Activated T-helper 1 cell treated with anti-CD3 and anti-CD28 coated beads, Interleukin-12 subunit alpha, Interleukin-12 subunit beta, Interleukin-2, Interleukin-4 antibody, amounts not matched to agents 30 ng/mL and 10 ng/mL and 1 ng/mL, durations not matched to agents 14 hours and 24 hours and 36 hours (primary cell): ENCODE data around the gene NPTXR. TPM values are rescaled to one million over a fixed set of nuclear protein-coding genes. Genes with fewer than 3 reads are reported as not detected.
A peak's percentile ranks its signal among the peaks of the same experiment; 100 is the strongest.
"Not testable (repeated sequence)": the region's sequence is repeated elsewhere in the genome, so short reads cannot be mapped to it uniquely, and the experiment has no call there.

Experiments used
- DNase-seq: peaks from one replicate; pipeline ENCODE4 v3.0.0; 2021; ENCODE audit warnings: low spot score
- H3K27ac Mint-ChIP-seq: one replicate; pipeline ENCODE4 v1.8.0; 2021; ENCODE audit warnings: mild to moderate bottlenecking, mixed read lengths
- H3K27me3 Mint-ChIP-seq: one replicate; pipeline ENCODE4 v1.8.0; 2022; ENCODE audit warnings: mild to moderate bottlenecking, moderate library complexity, mixed read lengths; ENCODE audit not compliant: insufficient read depth
- H3K36me3 Mint-ChIP-seq: one replicate; pipeline ENCODE4 v1.8.0; 2021; ENCODE audit warnings: low read depth, mixed read lengths
- H3K4me1 Mint-ChIP-seq: one replicate; pipeline ENCODE4 v1.8.0; 2021; ENCODE audit warnings: low read depth, mixed read lengths
- H3K4me3 Mint-ChIP-seq: one replicate; pipeline ENCODE4 v1.8.0; 2021; ENCODE audit warnings: mild to moderate bottlenecking, moderate library complexity, mixed read lengths
- H3K9me3 Mint-ChIP-seq: one replicate; pipeline ENCODE4 v1.8.0; 2021; ENCODE audit warnings: mixed read lengths
- intact Hi-C: fragments of 100-400 bp; cut with micrococcal nuclease; formaldehyde crosslinking; loops from one replicate; pipeline ENCODE4 v1.15.1; 2024
- total RNA-seq: library from RNA; stranded (reverse); gene quantifications from 2 replicates; pipeline ENCODE4 v1.2.3, GENCODE V29; 2022

Gene NPTXR
- total RNA-seq, 1 donor from 2014 or later: 1.2 TPM

DNA sequence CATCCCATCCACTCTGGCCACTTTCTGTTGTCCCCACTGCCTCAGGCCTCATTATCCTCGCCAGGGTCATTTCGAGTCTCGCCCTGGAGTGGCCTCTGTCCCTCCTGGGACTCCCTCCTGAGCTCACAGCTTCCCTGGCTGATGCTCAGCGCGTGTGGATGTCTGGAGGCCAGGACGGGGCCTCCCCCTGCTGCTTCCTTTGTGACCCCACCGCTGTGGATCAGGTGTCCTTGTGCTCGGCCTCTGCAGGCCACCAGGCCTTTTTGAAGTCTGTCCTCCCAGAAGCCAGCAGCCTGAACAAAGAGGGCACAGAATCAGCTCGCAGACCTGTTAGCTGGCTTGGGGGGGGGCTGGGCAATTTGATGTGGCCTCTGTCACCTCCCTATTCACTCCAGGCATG lies 14.7 kb upstream of the NPTXR start:
- H3K4me3 Mint-ChIP-seq: no peak overlapping the region
- peaks cover 2% of the 10 kb centered on the region for H3K36me3 Mint-ChIP-seq
- no peak for DNase-seq
- H3K9me3 Mint-ChIP-seq: no peaks in the 10 kb centered on the region
- intact Hi-C loops: no loop called here
- no peak overlapping the region for H3K27ac Mint-ChIP-seq
- H3K27me3 Mint-ChIP-seq: peaks cover 15% of the 10 kb centered on the region
- H3K4me1 Mint-ChIP-seq: no peaks in the 10 kb centered on the region

DNA sequence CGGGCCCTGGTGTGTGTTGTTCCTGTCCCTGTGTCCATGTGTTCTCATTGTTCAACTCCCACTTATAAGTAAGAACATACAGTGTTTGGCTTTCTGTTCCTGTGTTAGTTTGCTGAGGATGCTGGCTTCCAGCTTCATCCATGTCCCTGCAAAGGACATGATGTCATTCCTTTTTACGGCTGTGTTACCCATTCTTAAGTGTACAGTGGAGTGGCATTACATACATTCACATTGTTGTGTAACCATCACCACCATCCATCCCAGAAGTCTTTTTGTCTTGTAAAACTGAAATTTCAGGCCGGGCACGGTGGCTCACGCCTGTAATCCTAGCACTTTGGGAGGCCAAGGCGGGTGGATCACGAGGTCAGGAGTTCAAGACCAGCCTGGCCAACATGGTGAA lies 10.6 kb upstream of the NPTXR start:
- H3K4me3 Mint-ChIP-seq, intact Hi-C loops, H3K9me3 Mint-ChIP-seq, H3K4me1 Mint-ChIP-seq, H3K36me3 Mint-ChIP-seq, DNase-seq, H3K27ac Mint-ChIP-seq: not testable (repeated sequence)
- peaks cover 16% of the 10 kb centered on the region for H3K27me3 Mint-ChIP-seq

DNA sequence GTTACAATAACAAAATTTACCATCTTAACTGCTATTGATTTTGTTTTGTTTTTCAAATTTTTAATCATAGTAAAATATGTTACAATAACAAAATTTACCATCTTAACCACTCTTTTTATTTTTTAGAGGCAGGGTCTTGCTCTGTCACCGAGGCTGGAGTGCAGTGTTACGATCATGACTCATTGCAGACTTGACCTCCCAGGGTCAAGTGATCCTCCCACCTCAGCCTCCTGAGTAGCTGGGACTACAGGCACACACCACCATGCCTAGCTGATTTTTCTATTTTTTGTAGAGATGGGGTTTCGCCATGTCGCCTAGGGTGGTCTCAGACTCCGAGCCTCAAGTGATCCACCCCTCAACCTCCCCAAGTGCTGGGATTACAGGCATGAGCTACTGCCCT lies 10.1 kb upstream of the NPTXR start:
- H3K4me1 Mint-ChIP-seq, H3K27ac Mint-ChIP-seq, H3K4me3 Mint-ChIP-seq, DNase-seq, H3K36me3 Mint-ChIP-seq, intact Hi-C loops, H3K9me3 Mint-ChIP-seq: not testable (repeated sequence)
- peaks cover 20% of the 10 kb centered on the region for H3K27me3 Mint-ChIP-seq

DNA sequence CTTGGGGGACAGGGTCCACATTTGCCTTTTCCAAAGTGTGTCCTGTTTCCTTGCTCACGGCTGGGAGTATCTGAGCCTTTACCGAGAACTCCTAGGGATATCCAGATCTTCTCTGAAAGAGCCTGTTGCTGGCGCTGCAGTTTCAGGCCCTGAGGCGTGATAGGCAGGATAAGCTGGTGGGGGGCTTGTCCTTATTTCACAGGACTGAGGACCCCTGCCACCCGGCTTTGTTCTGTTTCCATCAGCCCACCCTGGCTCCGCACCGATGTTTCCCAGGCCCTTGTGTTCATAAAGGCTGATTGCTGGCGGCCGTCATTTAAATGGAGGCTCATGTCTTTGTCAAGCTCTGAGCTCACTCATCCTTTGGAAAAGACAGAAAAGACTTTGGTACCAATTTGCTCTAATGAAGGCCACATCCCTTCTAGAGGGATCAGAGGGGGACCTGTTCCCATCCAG lies 9.4 kb upstream of the NPTXR start:
- DNase-seq: no peak
- Mint-ChIP-seq H3K27ac (no peak overlapping the region), H3K4me1 (no peaks in the 10 kb centered on the region), H3K36me3 (no peaks in the 10 kb centered on the region), H3K4me3 (no peak overlapping the region), H3K27me3 (peaks cover 19% of the 10 kb centered on the region), H3K9me3 (no peaks in the 10 kb centered on the region)
- intact Hi-C loops: no loop called here

DNA sequence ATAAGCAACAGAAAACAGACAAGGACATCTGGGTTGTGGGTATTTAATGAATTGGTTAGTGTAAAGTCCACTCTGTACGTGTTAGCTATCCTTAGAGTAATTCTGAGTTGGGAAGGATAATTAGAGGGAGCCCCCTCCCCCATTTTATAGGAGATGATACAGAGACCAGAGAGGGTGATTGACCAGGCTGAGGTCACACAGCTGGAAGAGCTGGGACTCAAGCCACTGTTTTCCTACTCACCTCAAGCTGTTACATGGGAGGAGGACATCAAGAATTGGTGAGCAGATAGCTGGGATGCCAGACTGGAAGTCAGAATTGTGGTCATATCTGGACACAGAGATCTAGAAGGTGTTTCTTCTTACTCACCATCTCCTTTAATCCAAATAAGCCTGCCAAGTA lies 8.7 kb upstream of the NPTXR start:
- intact Hi-C loops: no loop called here
- H3K9me3 Mint-ChIP-seq: no peaks in the 10 kb centered on the region
- DNase-seq: no peak
- H3K4me3 Mint-ChIP-seq: no peak overlapping the region
- H3K27ac Mint-ChIP-seq: no peak overlapping the region
- H3K27me3 Mint-ChIP-seq: peaks cover 21% of the 10 kb centered on the region
- H3K36me3 Mint-ChIP-seq: no peaks in the 10 kb centered on the region
- H3K4me1 Mint-ChIP-seq: no peaks in the 10 kb centered on the region

DNA sequence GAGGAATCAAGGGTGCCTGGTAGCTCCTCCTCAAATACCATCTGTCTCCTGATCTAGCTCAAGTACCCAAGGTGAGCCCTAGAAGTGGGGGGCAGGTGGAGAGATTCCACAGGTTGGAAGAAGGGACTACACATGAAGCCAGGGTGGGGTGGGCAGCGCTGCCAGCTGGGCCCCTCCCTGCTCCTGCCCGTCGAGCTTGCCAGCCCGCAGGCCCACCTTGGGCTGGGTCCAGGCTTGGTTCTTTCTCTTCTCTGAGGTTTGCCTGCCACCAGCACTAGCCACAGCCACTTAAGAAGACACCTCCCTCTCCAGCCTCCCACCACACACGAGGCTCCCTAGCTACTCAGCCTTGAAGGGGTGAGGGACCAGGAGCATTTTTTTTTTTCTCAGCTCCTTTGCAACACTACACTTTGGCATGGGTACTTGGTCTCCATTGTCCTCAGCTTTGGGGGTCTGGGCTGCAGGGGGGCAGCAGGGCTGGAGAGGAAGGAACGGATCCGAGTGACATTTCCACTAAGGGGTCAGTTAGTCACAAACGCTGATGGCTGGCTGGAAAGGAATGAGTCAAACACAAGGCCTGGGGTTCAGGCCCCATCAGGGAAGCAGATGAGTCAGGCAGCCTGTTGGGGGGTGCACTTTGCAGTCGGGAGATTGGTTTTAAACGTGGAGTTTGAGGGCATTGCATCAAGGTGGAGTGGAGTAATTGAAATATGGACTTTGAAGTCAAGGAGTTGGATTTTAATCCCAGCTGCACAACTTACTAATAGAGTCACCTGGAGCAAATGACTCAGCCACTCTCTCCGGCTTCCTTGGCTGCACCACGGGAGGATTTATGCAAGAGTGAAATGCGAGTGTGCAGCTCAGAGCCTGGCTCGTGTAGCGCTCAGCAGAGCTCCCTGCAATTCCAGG lies 7.4 kb upstream of the NPTXR start:
- DNase-seq: no peak
- no peaks in the 10 kb centered on the region for H3K4me1 Mint-ChIP-seq
- H3K4me3 Mint-ChIP-seq: no peak overlapping the region
- H3K27ac Mint-ChIP-seq: no peak overlapping the region
- no peaks in the 10 kb centered on the region for H3K9me3 Mint-ChIP-seq
- no peaks in the 10 kb centered on the region for H3K36me3 Mint-ChIP-seq
- intact Hi-C loops: no loop called here
- peaks cover 31% of the 10 kb centered on the region for H3K27me3 Mint-ChIP-seq

DNA sequence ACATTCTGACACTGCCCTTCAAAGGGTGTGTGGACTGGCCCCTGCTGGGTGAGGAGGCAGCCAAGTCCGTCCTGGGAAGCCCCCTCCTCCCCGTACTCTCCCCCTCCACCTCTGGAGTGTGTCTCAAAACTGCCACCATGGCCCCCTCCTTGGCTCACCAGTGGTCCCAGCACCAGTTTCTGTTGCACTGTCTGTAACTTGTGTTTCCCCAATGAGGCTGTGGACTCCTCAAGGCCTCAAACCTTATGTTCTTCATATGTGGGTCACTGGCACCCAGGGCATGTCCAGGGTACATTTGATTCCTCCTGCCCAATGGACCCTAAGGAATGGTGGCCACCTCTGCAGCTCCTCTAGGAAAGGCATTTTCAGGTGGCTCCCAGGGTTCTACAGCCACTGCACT lies 6.6 kb upstream of the NPTXR start:
- Mint-ChIP-seq H3K9me3 (no peaks in the 10 kb centered on the region), H3K4me3 (no peak overlapping the region), H3K27me3 (peaks cover 36% of the 10 kb centered on the region), H3K36me3 (no peaks in the 10 kb centered on the region), H3K4me1 (no peaks in the 10 kb centered on the region), H3K27ac (no peak overlapping the region)
- intact Hi-C loops: no loop called here
- no peak for DNase-seq

DNA sequence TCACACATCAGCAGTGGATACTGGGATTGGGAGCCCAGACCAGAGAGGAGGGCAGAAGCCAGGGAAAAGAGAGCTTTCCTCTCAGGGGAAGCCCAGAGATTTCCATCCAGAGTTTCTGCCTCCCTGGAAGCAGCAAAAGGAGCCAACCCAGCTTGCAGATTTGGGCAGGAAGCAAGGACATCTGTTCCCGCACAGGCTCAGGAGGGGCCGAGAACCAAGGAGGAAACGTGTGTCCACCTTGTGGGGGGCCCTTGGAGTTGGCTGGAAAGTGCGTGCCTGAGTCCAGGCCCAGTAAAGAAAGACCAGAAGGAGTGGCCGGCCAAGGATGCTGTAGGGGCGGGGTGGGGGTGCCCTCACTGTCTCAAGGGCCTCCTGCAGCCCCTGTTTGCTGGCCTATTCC lies 6.0 kb upstream of the NPTXR start:
- no peak for DNase-seq
- H3K9me3 Mint-ChIP-seq: no peaks in the 10 kb centered on the region
- no peaks in the 10 kb centered on the region for H3K4me1 Mint-ChIP-seq
- intact Hi-C loops: no loop called here
- peaks cover 40% of the 10 kb centered on the region for H3K27me3 Mint-ChIP-seq
- H3K4me3 Mint-ChIP-seq: no peak overlapping the region
- no peaks in the 10 kb centered on the region for H3K36me3 Mint-ChIP-seq
- H3K27ac Mint-ChIP-seq: no peak overlapping the region

DNA sequence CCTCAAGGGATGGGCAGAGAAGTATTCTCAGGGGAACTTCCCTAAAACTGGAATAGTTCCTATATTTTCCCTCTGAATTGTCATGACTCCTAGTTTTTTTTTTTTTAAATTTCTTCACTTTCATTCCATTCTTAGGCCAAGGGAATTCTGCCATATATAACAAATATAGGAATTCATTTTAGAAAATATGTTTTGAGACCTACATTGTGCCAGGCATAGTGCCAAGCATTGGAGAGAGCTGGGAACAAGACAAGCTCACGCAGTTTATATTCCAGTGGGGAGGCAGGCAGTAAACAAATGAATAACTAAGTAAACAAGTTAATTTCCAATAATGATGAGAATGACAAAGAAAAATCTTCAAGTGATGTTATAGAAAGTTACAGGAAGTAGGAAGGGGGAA lies 2.6 kb upstream of the NPTXR start:
- no peak for DNase-seq
- H3K27me3 Mint-ChIP-seq: peaks cover 49% of the 10 kb centered on the region
- intact Hi-C loops: no loop called here
- H3K9me3 Mint-ChIP-seq: no peaks in the 10 kb centered on the region
- peaks cover 6% of the 10 kb centered on the region for H3K4me1 Mint-ChIP-seq
- no peak overlapping the region for H3K4me3 Mint-ChIP-seq
- H3K27ac Mint-ChIP-seq: no peak overlapping the region
- no peaks in the 10 kb centered on the region for H3K36me3 Mint-ChIP-seq

DNA sequence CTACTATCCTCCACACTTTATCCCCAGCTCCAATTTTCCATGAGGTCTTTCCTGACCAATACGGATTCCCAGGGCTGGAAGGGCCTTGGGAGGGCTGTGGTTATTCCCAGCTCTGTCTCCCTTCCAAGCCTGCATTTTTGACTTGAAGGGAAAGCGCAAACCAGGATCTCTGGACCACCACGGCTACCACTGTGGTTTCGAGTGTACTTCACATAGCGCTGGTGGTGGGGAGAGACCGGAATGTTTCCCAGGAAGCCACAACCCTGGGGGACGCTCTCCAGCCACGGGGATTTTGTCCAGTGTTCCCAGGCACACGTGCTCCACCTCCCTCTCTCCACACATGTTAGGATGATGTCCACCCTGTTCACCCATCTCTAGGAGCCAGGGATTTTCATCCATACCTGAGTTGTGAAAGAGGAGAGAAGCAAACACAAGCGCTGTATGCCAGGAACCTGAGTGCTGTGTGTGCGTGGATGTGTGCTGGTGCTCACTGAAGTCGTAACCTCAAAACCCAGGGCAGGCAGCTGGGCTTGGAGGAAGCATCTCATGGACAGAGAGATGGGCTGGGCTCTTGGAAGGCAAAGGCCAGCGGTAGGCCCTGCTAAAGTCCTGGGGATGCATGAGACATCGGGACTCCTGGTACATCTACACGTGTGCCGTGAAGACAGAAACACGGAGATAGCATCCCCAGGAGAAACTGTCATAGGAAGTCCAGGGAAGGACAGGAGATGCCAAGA lies 1.3 kb upstream of the NPTXR start:
- intact Hi-C loops: no loop called here
- Mint-ChIP-seq H3K9me3 (no peaks in the 10 kb centered on the region), H3K27ac (no peak overlapping the region), H3K36me3 (no peaks in the 10 kb centered on the region), H3K4me3 (no peak overlapping the region), H3K27me3 (peaks cover 55% of the 10 kb centered on the region), H3K4me1 (peaks cover 6% of the 10 kb centered on the region)
- no peak for DNase-seq

DNA sequence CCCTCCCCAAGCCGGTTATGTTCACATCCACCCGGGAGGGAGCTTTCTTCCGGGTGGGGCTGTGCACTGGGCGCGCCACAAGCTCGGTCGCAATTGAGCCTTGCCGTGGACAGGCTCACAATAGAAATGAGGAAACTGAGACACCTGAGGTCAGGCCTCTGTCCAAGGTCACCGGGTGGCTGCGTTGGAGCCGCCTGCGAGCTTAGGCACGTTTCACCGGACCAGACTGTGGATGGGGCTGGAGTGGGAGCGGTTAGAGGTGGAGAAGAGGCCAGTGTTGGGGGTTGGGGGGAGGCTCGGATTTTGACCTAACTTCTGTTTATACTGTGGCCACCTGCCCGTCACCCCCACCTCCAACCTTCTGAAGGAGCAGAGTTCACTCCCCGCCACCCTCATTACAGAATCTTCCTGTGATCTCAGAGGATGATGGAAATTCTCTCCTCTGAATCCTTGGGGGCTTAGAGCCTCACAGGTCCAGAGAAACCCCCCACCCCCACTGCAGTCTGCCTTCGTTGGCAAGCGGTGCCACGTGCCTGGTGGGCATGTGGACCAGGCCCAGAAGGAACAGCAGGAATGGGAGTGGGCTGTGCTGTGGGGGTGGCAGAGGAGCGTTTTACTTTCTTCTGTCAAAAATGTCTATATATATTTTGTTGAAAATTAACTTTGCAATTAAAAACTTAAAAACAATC lies 631 bp upstream of the NPTXR start:
- H3K27me3 Mint-ChIP-seq: peaks cover 60% of the 10 kb centered on the region
- intact Hi-C loops: no loop called here
- no peaks in the 10 kb centered on the region for H3K36me3 Mint-ChIP-seq
- H3K4me1 Mint-ChIP-seq: peaks cover 6% of the 10 kb centered on the region
- no peaks in the 10 kb centered on the region for H3K9me3 Mint-ChIP-seq
- no peak for DNase-seq
- H3K27ac Mint-ChIP-seq: no peak overlapping the region
- H3K4me3 Mint-ChIP-seq: peak overlapping the region; percentile 43

DNA sequence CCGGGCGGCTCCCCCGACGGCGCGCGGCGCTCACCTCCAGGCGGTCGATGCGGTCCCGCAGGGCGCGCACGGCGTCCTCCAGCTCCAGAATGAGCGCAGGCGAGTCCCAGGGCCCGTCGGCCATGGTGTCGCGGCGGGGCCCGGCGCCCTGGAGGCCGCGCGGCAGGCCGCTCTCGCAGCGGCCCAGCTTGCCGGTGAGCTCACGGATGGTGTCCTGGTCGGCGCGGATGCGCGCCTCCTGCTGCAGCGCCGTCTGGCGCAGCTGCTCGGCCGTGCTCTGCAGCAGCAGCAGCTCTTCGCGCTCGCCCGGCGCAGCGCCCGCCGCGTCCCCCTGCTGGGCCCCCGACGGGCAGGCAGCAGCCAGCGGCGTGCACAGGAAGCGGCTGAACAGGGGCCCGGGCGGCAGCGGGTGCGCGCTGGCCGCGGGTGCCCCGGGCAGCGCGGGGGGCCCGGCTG lies 599 bp downstream of the NPTXR start:
- Mint-ChIP-seq H3K36me3 (no peaks in the 10 kb centered on the region), H3K4me3 (no peak overlapping the region), H3K27ac (no peak overlapping the region), H3K4me1 (peaks cover 6% of the 10 kb centered on the region), H3K27me3 (peaks cover 54% of the 10 kb centered on the region), H3K9me3 (no peaks in the 10 kb centered on the region)
- intact Hi-C loops: loop anchor here (2.0 kb wide), 1 partner anchor 84 kb away; no protein-coding TSS in a partner anchor
- DNase-seq: peak; percentile 44
